Stimulated activated naive CD8-positive, alpha-beta T cell treated with anti-CD3 and anti-CD28 coated beads, Interleukin-15, Interleukin-2, amounts not matched to agents 100 ng/mL and 50 ng/mL, for 24 hours (primary cell): ENCODE results near the gene PHETA1.

Experiments
- H3K27ac Mint-ChIP-seq: one replicate; pipeline ENCODE4 v1.8.0; 2021; ENCODE audit warnings: mild to moderate bottlenecking, mixed read lengths
- H3K27me3 Mint-ChIP-seq: one replicate; pipeline ENCODE4 v1.8.0; 2021; ENCODE audit warnings: mixed read lengths
- H3K36me3 Mint-ChIP-seq: one replicate; pipeline ENCODE4 v1.8.0; 2021; ENCODE audit warnings: low read depth, mixed read lengths
- H3K4me1 Mint-ChIP-seq: one replicate; pipeline ENCODE4 v1.8.0; 2021; ENCODE audit warnings: low read depth, mixed read lengths
- H3K4me3 Mint-ChIP-seq: one replicate; pipeline ENCODE4 v1.8.0; 2021; ENCODE audit warnings: mild to moderate bottlenecking, mixed read lengths
- H3K9me3 Mint-ChIP-seq: one replicate; pipeline ENCODE4 v1.8.0; 2021; ENCODE audit warnings: mixed read lengths

The PHETA1 gene

GRCh38 chr12:111367661-111368221 is 1.2 kb downstream of the PHETA1 start:
- H3K4me3 Mint-ChIP-seq: peak overlapping the region; percentile 72
- no peaks in the 10 kb centered on the region for H3K36me3 Mint-ChIP-seq
- H3K27ac Mint-ChIP-seq: no peak overlapping the region

GRCh38 chr12:111366583-111366982 is 2.3 kb downstream of the PHETA1 start:
- H3K4me3 Mint-ChIP-seq: no peak overlapping the region
- no peak overlapping the region for H3K27ac Mint-ChIP-seq
- no peaks in the 10 kb centered on the region for H3K36me3 Mint-ChIP-seq
- H3K9me3 Mint-ChIP-seq: no peaks in the 10 kb centered on the region
- H3K4me1 Mint-ChIP-seq: peaks cover 22% of the 10 kb centered on the region
- H3K27me3 Mint-ChIP-seq: no peaks in the 10 kb centered on the region

More at GRCh38 chr12:111367661-111368221, 1.2 kb downstream of the PHETA1 start:
- H3K9me3 Mint-ChIP-seq: no peaks in the 10 kb centered on the region
- peaks cover 15% of the 10 kb centered on the region for H3K4me1 Mint-ChIP-seq
- H3K27me3 Mint-ChIP-seq: no peaks in the 10 kb centered on the region

- Mint-ChIP-seq H3K36me3 (no peaks in the 10 kb centered on the region), H3K27ac (no peak overlapping the region), H3K27me3 (no peaks in the 10 kb centered on the region), H3K9me3 (no peaks in the 10 kb centered on the region), H3K4me3 (no peak overlapping the region), H3K4me1 (peaks cover 27% of the 10 kb centered on the region)
Observed at GRCh38 chr12:111366075-111366474, 2.8 kb downstream of the PHETA1 start.

DNA sequence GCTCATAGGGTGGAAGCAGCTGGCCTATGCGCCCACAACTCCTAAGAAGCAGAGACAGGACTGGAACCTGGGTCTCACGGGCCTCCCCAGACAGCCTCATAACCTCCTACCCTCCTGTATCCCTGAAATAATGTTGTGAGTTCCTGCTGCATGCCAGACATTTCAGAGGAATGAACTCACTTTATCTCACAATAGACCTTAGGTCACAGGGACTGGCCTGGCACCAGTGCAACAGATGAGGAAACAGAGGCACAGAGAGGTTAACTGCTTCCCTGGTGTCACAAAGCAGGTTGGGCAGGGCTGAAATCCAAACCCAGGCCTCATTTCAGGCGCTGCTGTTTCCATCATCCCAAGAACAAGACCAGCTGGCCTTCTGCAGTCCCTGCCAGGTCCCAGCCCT is 5.3 kb downstream of the PHETA1 start:
- Mint-ChIP-seq H3K27ac (no peak overlapping the region), H3K9me3 (no peaks in the 10 kb centered on the region), H3K4me3 (no peak overlapping the region), H3K36me3 (peaks cover 4% of the 10 kb centered on the region), H3K4me1 (peaks cover 41% of the 10 kb centered on the region), H3K27me3 (peaks cover 10% of the 10 kb centered on the region)

DNA sequence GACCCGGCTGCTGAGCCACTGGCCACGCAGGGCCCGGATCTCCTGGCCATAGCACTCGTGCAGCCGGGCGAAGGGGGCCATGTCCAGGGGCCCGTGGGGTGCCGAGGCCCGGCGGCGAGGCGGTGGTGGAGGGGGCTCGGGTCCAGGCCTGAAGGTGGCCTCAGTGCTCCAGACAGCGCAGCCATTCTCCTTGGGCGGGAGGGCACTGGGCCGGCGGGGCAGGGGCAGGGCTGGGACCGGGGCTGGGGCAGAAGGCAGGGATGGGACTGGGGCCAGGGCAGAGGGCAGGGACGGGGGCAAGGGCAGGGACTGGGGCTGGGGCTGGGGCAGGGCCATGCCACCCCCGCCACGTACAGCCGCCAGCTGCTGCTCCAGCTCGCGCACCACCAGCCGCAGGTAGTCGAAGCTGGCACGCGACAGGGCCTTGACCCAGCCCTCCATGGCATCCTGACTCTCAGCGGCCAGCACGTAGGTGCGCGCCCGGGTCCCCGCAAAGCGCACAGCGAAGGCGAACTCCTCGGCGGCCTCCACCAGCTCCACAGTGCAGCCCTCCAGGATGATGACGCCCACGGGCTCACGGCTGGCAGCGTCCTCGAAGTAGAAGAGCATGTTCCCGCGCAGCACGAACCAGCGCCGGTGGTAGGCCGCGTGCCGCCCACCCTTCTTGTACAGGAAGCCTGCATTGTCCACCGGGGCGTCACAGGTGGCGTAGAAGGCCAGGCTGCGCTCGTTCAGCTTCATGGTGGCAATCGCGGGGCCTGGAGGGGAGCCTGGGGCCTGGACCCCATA is 6.0 kb downstream of the PHETA1 start:
- H3K4me3 Mint-ChIP-seq: no peak overlapping the region
- H3K27me3 Mint-ChIP-seq: peaks cover 10% of the 10 kb centered on the region
- H3K4me1 Mint-ChIP-seq: peaks cover 35% of the 10 kb centered on the region
- no peak overlapping the region for H3K27ac Mint-ChIP-seq
- H3K9me3 Mint-ChIP-seq: no peaks in the 10 kb centered on the region
- H3K36me3 Mint-ChIP-seq: peaks cover 4% of the 10 kb centered on the region

DNA sequence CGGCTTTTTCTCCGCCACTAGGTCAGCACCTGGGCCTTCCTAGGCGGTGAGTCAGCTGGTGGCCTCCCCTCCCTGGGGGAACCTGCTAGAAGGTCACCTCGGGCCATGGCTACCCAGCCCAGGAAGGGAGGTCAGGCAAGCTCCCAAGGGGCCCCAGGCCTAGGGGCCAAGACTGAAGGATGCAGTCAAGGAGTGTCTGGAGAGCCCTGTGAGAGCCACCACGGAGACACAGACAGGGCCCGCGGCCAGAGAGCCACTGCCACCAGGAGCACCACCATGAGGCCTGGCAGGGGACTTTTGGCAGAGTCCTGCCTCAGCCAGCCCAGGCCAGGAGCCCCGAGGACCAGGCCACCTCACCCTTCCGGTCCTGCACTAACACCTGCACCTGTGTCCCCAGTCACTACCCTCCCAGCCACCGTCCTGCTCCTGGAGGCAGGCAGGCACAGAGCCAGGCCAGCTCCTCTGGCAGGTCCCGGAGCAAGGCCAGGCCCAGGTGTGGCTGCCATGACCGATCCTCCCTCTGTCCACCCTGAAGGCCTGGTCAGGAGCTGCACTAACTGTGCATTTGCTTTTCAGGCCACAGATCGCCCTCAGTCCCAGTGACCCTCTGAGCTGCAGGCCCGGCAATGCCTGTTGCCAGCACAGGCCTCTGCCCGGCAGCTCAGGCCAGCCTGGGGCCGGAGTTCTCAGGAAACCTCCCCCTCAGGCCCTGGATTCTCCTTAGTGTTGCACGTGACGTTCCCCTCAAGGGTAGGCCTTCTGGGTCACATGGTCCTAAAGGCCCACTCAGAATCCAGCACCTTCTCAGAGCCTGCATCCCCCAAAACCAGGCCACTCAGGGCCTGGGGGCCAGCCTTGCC is 6.9 kb downstream of the PHETA1 start:
- H3K4me3 Mint-ChIP-seq: no peak overlapping the region
- peaks cover 10% of the 10 kb centered on the region for H3K27me3 Mint-ChIP-seq
- H3K4me1 Mint-ChIP-seq: peaks cover 32% of the 10 kb centered on the region
- no peaks in the 10 kb centered on the region for H3K9me3 Mint-ChIP-seq
- H3K27ac Mint-ChIP-seq: no peak overlapping the region
- peaks cover 4% of the 10 kb centered on the region for H3K36me3 Mint-ChIP-seq

- H3K36me3 Mint-ChIP-seq: peaks cover 4% of the 10 kb centered on the region
- peaks cover 10% of the 10 kb centered on the region for H3K27me3 Mint-ChIP-seq
- peaks cover 32% of the 10 kb centered on the region for H3K4me1 Mint-ChIP-seq
- H3K27ac Mint-ChIP-seq: no peak overlapping the region
- H3K4me3 Mint-ChIP-seq: no peak overlapping the region
- H3K9me3 Mint-ChIP-seq: no peaks in the 10 kb centered on the region
Observed at GRCh38 chr12:111361073-111361716, 7.7 kb downstream of the PHETA1 start.

DNA sequence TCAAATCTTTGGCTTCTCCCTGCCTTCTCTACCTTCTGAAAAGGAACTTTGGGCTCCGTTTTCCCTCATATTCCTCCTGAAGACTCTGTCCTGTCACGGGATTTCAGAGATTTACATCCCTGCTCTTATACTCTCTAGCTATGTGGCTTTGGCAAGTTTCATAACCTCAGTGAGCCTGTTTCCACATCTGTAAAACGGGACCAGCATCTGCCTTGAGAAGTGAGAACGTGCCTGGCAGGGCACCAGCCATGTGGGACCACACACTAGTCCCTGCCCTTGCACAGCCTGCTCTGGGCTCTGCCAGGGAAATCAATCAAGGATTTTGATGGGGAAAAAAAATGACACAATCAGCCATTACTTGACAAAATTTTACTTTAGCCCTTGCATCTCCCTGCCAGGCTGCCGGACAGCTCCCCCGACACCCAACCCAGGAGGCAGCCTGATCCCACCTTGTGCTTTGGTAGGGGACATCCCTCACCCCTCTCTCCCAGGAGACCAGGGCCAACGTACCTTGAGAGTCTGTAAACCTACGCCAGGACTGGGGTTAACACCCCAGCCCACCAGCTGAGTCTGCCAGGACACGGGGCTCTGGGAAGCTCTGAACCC is 8.5 kb downstream of the PHETA1 start:
- Mint-ChIP-seq H3K27me3 (peaks cover 10% of the 10 kb centered on the region), H3K9me3 (no peaks in the 10 kb centered on the region), H3K4me1 (peaks cover 32% of the 10 kb centered on the region), H3K27ac (peak overlapping the region; percentile 98), H3K36me3 (peaks cover 4% of the 10 kb centered on the region), H3K4me3 (peak overlapping the region; percentile 74)

GRCh38 chr12:111359914-111360276 is 9.0 kb downstream of the PHETA1 start:
- H3K4me1 Mint-ChIP-seq: peaks cover 32% of the 10 kb centered on the region

GRCh38 chr12:111359231-111359913 is 9.5 kb downstream of the PHETA1 start:
- Mint-ChIP-seq H3K4me3 (peak overlapping the region; percentile 74), H3K27me3 (peaks cover 10% of the 10 kb centered on the region), H3K4me1 (peaks cover 32% of the 10 kb centered on the region), H3K36me3 (peaks cover 4% of the 10 kb centered on the region), H3K27ac (peak overlapping the region; percentile 98), H3K9me3 (no peaks in the 10 kb centered on the region)

More at GRCh38 chr12:111359914-111360276, 9.0 kb downstream of the PHETA1 start:
- peak overlapping the region; percentile 74 for H3K4me3 Mint-ChIP-seq
- H3K36me3 Mint-ChIP-seq: peaks cover 4% of the 10 kb centered on the region
- H3K9me3 Mint-ChIP-seq: no peaks in the 10 kb centered on the region
- peak overlapping the region; percentile 98 for H3K27ac Mint-ChIP-seq
- peaks cover 10% of the 10 kb centered on the region for H3K27me3 Mint-ChIP-seq

GRCh38 chr12:111355201-111355925 is 13.5 kb downstream of the PHETA1 start:
- H3K27ac Mint-ChIP-seq: no peak overlapping the region
- no peak overlapping the region for H3K4me3 Mint-ChIP-seq
- peaks cover 18% of the 10 kb centered on the region for H3K4me1 Mint-ChIP-seq
- peaks cover 10% of the 10 kb centered on the region for H3K27me3 Mint-ChIP-seq
- H3K9me3 Mint-ChIP-seq: no peaks in the 10 kb centered on the region
- peaks cover 4% of the 10 kb centered on the region for H3K36me3 Mint-ChIP-seq

DNA sequence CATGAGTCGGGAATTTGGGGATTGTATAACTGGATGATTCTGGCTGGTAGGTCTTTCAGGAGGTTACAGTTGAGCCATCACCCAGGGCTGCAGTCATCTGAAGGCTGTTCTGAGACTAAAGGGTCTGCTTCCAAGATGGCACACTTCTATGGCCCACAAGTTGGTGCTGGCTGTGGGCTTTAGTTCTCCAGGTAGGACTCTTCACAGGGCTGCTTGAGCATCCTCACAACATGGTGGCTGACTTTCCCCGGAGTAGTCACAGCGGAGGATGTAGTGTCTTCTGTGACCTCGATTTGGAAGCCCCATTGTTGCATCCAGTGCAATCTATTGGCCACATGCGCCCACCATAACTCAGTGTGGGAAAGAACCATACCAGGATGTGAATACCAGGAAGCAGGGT is 14.4 kb downstream of the PHETA1 start:
- H3K4me1 Mint-ChIP-seq: peaks cover 9% of the 10 kb centered on the region
- peaks cover 2% of the 10 kb centered on the region for H3K27me3 Mint-ChIP-seq
- no peak overlapping the region for H3K4me3 Mint-ChIP-seq
- peaks cover 1% of the 10 kb centered on the region for H3K36me3 Mint-ChIP-seq
- H3K9me3 Mint-ChIP-seq: peaks cover 2% of the 10 kb centered on the region
- no peak overlapping the region for H3K27ac Mint-ChIP-seq

DNA sequence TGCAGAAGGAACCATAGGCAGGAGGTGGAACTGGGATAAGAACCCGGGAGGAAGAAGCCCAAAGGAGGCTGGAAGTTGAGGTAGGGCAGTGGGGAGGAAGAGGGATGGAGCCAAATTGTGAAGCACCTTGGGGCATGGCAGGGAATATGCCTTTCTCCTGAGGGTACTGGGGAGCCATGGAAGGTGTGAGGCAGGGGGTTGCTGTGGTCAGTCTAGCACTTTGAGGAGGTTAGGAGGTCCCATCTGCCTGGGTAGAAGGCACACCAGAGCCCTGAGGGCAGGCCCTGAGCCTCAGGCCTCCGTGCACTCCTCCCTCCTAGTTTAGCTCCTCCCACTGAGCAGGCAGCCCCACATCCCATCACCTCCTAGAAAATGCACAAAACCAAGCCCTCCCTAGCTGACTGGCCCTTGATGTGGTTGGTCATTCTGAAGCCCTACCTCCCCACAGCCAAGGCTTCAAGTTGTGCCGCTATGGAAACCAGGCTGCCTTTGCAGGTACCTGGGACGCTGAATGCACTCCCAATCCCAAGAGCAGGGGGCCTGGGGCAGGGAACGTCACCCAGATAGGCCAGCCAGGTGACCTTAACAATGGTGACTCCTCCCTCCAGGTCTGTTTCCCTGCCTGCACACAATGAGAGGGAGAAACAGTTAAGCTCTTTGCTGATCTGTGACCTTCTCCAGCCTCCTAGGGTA is 15.1 kb downstream of the PHETA1 start:
- peaks cover 5% of the 10 kb centered on the region for H3K4me1 Mint-ChIP-seq
- no peak overlapping the region for H3K4me3 Mint-ChIP-seq
- no peaks in the 10 kb centered on the region for H3K36me3 Mint-ChIP-seq
- H3K9me3 Mint-ChIP-seq: peaks cover 8% of the 10 kb centered on the region
- no peak overlapping the region for H3K27ac Mint-ChIP-seq
- no peaks in the 10 kb centered on the region for H3K27me3 Mint-ChIP-seq
